RWPE1 (cell line): ENCODE results near the gene MYB.
"Not testable (repeated sequence)": the region's sequence is repeated elsewhere in the genome, so short reads cannot be mapped to it uniquely, and the experiment has no call there.

ENCODE experiments used
- CTCF ChIA-PET: fragments of 350-600 bp; sonication (Branson Sonifier 250); formaldehyde crosslinking; extraction: SDS; loops from one replicate; lab custom pipeline; 2021; lab: Yijun Ruan, JAX
- POLR2A ChIA-PET: fragments of 400-600 bp; formaldehyde crosslinking; extraction: SDS; loops from one replicate; lab custom pipeline; 2020; ENCODE audit warnings: antibody characterized with exemption; ENCODE audit not compliant: low non-redundant PET; lab: Yijun Ruan, JAX
- DNase-seq: peaks from one replicate; pipeline ENCODE4 v3.0.0; 2012; ENCODE audit warnings: low spot score
- H3K27ac ChIP-seq: fragments of 450-650 bp; 2 replicates; pipeline ENCODE4 v1.5.1; 2017
- TF ChIP-seq, protein P1 (sequence below): fragments of 450-650 bp; conservative IDR thresholded peaks from 2 replicates; pipeline ENCODE4 v1.5.1; 2017; ENCODE audit warnings: low read depth, mild to moderate bottlenecking

Gene MYB

GRCh38 chr6:135180542-135181332 is at the start of gene MYB:
MYB (plus strand) TSS chr6:135181308; CDS start chr6:135181514, 206 bp downstream.
- TF ChIP-seq, protein P1, sequence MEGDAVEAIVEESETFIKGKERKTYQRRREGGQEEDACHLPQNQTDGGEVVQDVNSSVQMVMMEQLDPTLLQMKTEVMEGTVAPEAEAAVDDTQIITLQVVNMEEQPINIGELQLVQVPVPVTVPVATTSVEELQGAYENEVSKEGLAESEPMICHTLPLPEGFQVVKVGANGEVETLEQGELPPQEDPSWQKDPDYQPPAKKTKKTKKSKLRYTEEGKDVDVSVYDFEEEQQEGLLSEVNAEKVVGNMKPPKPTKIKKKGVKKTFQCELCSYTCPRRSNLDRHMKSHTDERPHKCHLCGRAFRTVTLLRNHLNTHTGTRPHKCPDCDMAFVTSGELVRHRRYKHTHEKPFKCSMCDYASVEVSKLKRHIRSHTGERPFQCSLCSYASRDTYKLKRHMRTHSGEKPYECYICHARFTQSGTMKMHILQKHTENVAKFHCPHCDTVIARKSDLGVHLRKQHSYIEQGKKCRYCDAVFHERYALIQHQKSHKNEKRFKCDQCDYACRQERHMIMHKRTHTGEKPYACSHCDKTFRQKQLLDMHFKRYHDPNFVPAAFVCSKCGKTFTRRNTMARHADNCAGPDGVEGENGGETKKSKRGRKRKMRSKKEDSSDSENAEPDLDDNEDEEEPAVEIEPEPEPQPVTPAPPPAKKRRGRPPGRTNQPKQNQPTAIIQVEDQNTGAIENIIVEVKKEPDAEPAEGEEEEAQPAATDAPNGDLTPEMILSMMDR: no peak
- POLR2A ChIA-PET: interaction anchor here (0.6 kb wide), 1 partner anchor 111 kb away, joined by 3 read pairs; no protein-coding TSS in a partner anchor
- no peak within 1 kb of the TSS for H3K27ac ChIP-seq
- DNase-seq: peak; percentile 75
- CTCF ChIA-PET: interaction anchor here (0.6 to 2.0 kb wide), 3 partner anchors 10 to 124 kb away, joined by 3 to 4 read pairs (median 4); no protein-coding TSS in a partner anchor

DNA sequence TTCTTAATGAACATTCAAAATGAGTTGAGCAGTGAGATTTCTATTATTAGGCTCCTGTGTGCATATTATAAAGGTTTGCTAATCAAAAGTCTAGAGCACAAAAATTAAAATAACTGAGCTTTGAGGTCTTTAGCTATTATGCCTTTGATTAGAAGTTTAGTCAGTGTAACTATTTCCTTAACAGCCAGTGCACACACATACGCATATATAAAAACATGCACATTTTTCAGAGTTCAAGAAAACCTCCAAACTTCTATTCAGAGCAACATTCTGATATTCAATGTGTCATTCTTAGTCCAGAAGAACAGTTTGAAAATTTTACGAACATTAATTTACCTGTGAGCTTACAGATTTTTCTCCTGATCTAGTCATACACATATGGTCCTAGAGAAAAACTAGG is 48.3 kb upstream of the MYB start:
- no peak for DNase-seq
- TF ChIP-seq, protein P1: no peak
- H3K27ac ChIP-seq: no peak overlapping the region
- ChIA-PET POLR2A (no interaction called here), CTCF (no interaction called here)

DNA sequence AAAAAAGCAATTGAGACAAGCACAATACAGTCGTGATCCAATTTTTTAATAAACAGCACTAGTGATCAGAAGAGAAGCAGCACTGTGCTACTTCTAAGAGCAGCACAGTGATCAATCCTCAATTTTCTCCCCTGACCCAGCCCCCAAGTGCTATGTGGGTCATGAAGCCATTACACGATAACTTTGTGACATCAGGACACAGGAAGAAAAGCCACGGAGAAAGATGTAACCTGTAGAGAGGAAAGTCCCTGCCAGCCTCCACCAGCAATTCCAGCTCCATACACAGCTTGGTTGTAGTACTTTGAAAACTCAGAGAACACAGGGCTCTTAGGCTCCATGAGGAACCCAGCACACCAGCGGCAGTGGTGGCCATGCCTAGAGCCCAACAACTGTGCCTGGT is 45.3 kb upstream of the MYB start:
- H3K27ac ChIP-seq: no peak overlapping the region
- ChIA-PET POLR2A (no interaction called here), CTCF (interaction anchor here (0.8 kb wide), 1 partner anchor 1807 kb away, joined by 5 read pairs; no protein-coding TSS in a partner anchor)
- DNase-seq: no peak
- TF ChIP-seq, protein P1: no peak

DNA sequence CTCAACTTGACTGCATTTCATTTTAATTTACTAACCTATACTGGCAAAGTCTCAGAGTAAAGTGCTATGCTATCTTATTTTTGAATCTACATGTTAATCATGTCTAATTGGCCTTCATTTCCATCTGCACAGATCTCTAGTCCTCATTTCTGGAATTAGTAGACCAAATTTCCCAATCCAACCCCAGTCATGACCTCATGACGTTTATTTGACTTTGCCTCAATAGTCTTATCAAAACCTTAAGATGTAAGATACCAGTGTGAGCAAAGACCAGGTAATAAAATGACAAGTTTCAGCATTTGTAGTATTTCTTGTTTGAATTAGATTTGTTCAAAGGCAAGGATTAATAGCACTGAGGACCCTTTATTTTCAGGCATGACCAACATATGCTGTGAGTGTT is 43.3 kb upstream of the MYB start:
- ChIA-PET POLR2A (no interaction called here), CTCF (interaction anchor here (0.7 kb wide), 1 partner anchor 836 kb away, joined by 3 read pairs; no protein-coding TSS in a partner anchor)
- no peak for DNase-seq
- TF ChIP-seq, protein P1: no peak
- no peak overlapping the region for H3K27ac ChIP-seq

DNA sequence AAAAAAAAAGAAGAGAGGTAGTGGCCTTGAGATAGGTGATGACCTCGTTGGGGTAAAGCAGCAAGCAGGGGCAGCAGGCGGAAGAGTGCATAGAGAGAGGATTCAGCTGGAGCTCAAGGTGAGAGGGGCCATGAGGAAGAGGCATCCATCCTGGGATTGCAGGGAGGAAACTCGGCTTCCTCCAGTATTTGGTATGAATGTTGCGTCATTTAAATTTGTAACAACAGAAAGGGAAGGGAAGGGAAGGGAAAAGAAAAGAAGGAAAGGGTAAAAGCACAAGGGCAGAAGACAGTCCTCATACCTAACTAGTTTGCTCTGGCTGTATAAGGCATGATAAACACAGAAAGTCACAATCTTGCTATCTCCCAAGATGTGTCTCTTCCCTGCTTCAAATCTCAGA is 39.9 kb upstream of the MYB start:
- DNase-seq: no peak
- TF ChIP-seq, protein P1: no peak
- H3K27ac ChIP-seq: no peak overlapping the region
- CTCF ChIA-PET: no interaction called here
- POLR2A ChIA-PET: no interaction called here

GRCh38 chr6:135141728-135142127 is 39.4 kb upstream of the MYB start:
- ChIA-PET POLR2A (no interaction called here), CTCF (interaction anchor here (0.6 kb wide), 1 partner anchor 40 kb away, joined by 4 read pairs; no protein-coding TSS in a partner anchor)
- no peak overlapping the region for H3K27ac ChIP-seq
- TF ChIP-seq, protein P1: no peak
- no peak for DNase-seq

DNA sequence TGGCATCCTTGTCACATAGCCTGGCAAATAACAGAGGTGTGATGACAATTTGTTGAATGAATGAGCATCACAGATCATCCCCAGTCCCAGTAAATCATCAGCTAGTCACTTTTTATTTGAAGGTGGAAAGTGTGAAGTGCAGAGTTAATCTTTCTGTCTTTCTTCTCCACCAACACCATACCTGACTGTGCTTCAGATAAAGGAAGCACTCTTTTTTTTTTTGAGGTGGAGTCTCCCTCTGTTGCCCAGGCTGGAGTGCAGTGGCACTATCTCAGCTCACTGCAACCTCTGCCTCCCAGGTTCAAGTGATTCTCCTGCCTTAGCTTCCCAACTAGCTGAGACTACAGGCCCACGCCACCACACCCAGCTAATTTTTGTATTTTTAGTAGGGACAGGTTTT is 38.9 kb upstream of the MYB start:
- POLR2A ChIA-PET: interaction anchor here (0.5 kb wide), 1 partner anchor 306 kb away, joined by 3 read pairs; no protein-coding TSS in a partner anchor
- CTCF ChIA-PET: interaction anchor here (0.6 kb wide), 1 partner anchor 41 kb away, joined by 4 read pairs; no protein-coding TSS in a partner anchor
- not testable (repeated sequence) for DNase-seq, H3K27ac ChIP-seq
